Measurements from ENCODE around the gene TASP1.

DNA sequence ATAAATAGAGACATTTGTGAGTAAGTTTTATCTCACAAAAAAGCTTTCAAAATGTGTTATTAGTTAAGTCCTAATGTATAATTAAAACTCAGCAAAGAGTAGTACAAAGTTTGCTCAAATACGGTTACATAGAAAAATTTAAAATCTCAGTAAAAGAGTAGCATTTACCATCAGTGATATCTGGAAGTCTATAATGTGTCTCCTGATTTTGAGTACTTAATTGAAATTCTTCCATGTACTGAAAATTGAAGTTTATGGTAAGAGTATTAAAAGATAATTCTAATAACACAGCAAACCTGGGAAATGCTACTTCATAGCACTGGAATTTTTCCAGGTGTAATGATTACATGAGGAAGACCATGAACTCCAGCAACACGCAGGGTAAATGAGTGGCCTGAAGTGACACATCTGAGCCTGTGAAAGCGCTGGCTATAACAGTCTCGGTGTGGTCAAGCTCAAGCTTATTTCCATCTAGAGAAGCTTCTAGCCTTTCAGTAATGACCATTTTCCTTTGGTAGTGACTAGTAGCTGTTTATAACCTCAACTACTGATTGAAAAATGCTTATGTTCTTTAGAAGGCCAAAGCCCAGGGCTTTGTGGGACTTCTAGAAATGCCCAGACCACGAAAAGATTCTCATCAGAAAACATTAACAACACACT is 214.4 kb downstream of the TASP1 start:
- no peak for TF ChIP-seq ZFX (IDR thresholded peaks at IDR 0.05; ENCODE audit: borderline replicate concordance)
- TF ChIP-seq, protein P1, sequence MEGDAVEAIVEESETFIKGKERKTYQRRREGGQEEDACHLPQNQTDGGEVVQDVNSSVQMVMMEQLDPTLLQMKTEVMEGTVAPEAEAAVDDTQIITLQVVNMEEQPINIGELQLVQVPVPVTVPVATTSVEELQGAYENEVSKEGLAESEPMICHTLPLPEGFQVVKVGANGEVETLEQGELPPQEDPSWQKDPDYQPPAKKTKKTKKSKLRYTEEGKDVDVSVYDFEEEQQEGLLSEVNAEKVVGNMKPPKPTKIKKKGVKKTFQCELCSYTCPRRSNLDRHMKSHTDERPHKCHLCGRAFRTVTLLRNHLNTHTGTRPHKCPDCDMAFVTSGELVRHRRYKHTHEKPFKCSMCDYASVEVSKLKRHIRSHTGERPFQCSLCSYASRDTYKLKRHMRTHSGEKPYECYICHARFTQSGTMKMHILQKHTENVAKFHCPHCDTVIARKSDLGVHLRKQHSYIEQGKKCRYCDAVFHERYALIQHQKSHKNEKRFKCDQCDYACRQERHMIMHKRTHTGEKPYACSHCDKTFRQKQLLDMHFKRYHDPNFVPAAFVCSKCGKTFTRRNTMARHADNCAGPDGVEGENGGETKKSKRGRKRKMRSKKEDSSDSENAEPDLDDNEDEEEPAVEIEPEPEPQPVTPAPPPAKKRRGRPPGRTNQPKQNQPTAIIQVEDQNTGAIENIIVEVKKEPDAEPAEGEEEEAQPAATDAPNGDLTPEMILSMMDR (IDR thresholded peaks at IDR 0.05): no peak
